ENCODE measurements around the gene ACTR3C. TPM values are rescaled to one million over a fixed set of nuclear protein-coding genes. Genes with fewer than 3 reads are reported as not detected.

Gene ACTR3C
- total RNA-seq, 1 experiment from 2014 or later = 2.2 TPM

DNA sequence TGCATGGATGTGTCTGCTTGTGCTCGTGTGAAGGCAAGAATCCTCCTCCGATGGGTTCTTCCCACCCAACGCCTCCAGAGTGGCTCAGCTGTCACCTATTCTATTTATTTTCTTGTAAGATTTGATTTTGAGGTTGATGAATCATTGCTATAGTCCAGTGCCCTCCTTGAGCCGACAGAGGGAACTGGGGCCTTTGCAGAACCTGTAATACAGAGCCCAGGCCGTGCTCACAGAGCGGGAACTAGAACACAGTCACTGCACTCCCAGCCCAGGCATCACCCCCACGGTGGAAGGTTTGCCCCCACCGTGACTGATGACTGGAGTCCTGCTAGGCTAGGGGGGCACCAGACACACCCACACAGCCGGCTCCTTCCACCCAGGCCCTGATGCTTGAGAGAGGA, 16.1 kb upstream of the ACTR3C start:
- Mint-ChIP-seq H3K36me3 (ENCODE audit: insufficient read depth in 1 of 3, low read depth in 3 of 3) (peaks cover 24 to 39% (median 26%) of the 10 kb centered on the region in 3 experiments), H3K4me3 (peak overlapping the region; percentile 74 to 96), H3K9me3 (peaks cover 10% of the 10 kb centered on the region in 2 experiments), H3K4me1 (peaks cover 60 to 73% of the 10 kb centered on the region in 2 experiments), H3K27me3 (ENCODE audit: low read depth) (peaks cover 62% of the 10 kb centered on the region), H3K27ac (peak overlapping the region in 1 of 3 experiments; percentile 70; a peak in 2 of 7 replicates)
- Histone ChIP-seq H3K9ac (ENCODE audit: extremely low read depth, insufficient read length, low read length) (no peak overlapping the region), H2BK12ac (ENCODE audit: insufficient read length, low read depth, low read length) (no peak overlapping the region), H4K20me1 (ENCODE audit: control insufficient read depth, insufficient read depth, insufficient read length) (no peaks in the 10 kb centered on the region), H3K56ac (ENCODE audit: insufficient read length, low read depth, low read length) (no peak overlapping the region), H3K23ac (ENCODE audit: insufficient read length, low read depth, low read length) (no peak overlapping the region), H3K18ac (ENCODE audit: insufficient read length, low read depth, low read length) (no peak overlapping the region), H2BK5ac (ENCODE audit: insufficient read length, low read length) (no peak overlapping the region), H3K23me2 (ENCODE audit: insufficient read length, low read depth, low read length, poor library complexity, severe bottlenecking) (peaks cover 16% of the 10 kb centered on the region), H3K79me2 (ENCODE audit: insufficient read depth, low read length) (no peaks in the 10 kb centered on the region), H2BK120ac (ENCODE audit: low read depth, low read length, poor library complexity, severe bottlenecking) (no peak overlapping the region), H3K9me3 (ENCODE audit: control insufficient read depth, low read depth, low read length) (peaks cover 7% of the 10 kb centered on the region), H2BK15ac (ENCODE audit: low read depth, low read length) (no peak overlapping the region), H2AK5ac (ENCODE audit: insufficient read length, low read length) (no peak overlapping the region), H3T11ph (ENCODE audit: low read length) (no peak overlapping the region), H4K5ac (ENCODE audit: insufficient read length, low read depth, low read length) (no peak overlapping the region), H4K91ac (ENCODE audit: insufficient read length, low read depth, low read length) (no peak overlapping the region), H2BK20ac (ENCODE audit: low read depth, low read length, poor library complexity, severe bottlenecking) (no peak overlapping the region), H3K14ac (ENCODE audit: insufficient read depth, low read length) (no peak overlapping the region; the same call in 1 of the 2 replicates), H3K4me1 (ENCODE audit: insufficient read depth, low read length) (no peaks in the 10 kb centered on the region; the same call in 1 of the 2 replicates), H4K8ac (replicated peaks; ENCODE audit: insufficient read length, low read depth, low read length) (no peak overlapping the region), H3K79me1 (ENCODE audit: insufficient read depth, low read depth, low read length, poor library complexity, severe bottlenecking) (no peaks in the 10 kb centered on the region), H3K4me2 (ENCODE audit: insufficient read depth, insufficient read length, low read length) (no peak overlapping the region), H3K27ac (ENCODE audit: insufficient read length, low read depth, low read length) (no peak overlapping the region), H3K4ac (ENCODE audit: low read depth, low read length) (no peak overlapping the region), H2AFZ (ENCODE audit: low read length) (no peak overlapping the region), H3K27me3 (ENCODE audit: insufficient read depth, low read length) (peaks cover 13% of the 10 kb centered on the region)
- WGBS (ENCODE audit: extremely low coverage, insufficient read length, low lambda C conversion rate) = no CpG with 5 or more reads among the region's 9 CpGs
- no peak for DNase-seq
- TF ChIP-seq, protein P1, sequence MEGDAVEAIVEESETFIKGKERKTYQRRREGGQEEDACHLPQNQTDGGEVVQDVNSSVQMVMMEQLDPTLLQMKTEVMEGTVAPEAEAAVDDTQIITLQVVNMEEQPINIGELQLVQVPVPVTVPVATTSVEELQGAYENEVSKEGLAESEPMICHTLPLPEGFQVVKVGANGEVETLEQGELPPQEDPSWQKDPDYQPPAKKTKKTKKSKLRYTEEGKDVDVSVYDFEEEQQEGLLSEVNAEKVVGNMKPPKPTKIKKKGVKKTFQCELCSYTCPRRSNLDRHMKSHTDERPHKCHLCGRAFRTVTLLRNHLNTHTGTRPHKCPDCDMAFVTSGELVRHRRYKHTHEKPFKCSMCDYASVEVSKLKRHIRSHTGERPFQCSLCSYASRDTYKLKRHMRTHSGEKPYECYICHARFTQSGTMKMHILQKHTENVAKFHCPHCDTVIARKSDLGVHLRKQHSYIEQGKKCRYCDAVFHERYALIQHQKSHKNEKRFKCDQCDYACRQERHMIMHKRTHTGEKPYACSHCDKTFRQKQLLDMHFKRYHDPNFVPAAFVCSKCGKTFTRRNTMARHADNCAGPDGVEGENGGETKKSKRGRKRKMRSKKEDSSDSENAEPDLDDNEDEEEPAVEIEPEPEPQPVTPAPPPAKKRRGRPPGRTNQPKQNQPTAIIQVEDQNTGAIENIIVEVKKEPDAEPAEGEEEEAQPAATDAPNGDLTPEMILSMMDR (conservative IDR thresholded peaks at IDR 0.05) = no peak

Measured in H9 (cell line).